ENCODE results near the gene RFPL2.
A peak's percentile ranks its signal among the peaks of the same experiment; 100 is the strongest.
"Not testable (repeated sequence)": the region's sequence is repeated elsewhere in the genome, so short reads cannot be mapped to it uniquely, and the experiment has no call there.

RFPL2 gene

GRCh38 chr22:32160411-32160810 is 44.5 kb downstream of the RFPL2 start:
- DNase-seq = not testable (repeated sequence)

- no peak for DNase-seq
Observed at GRCh38 chr22:32158712-32159533, 46.0 kb downstream of the RFPL2 start, which contains the start of gene C22orf42. Gene C22orf42, minus strand, starts transcription at chr22:32159303. Its CDS starts 88 bp downstream, at chr22:32159215.

- not testable (repeated sequence) for DNase-seq
Observed at GRCh38 chr22:32157632-32158031, 47.2 kb downstream of the RFPL2 start.

- DNase-seq = not testable (repeated sequence)
Observed at GRCh38 chr22:32154727-32155126, 50.1 kb downstream of the RFPL2 start.

- not testable (repeated sequence) for DNase-seq
Observed at GRCh38 chr22:32151641-32152040, 53.2 kb downstream of the RFPL2 start.

GRCh38 chr22:32150647-32151046 is 54.2 kb downstream of the RFPL2 start:
- not testable (repeated sequence) for DNase-seq

- not testable (repeated sequence) for DNase-seq
Observed at GRCh38 chr22:32148372-32148771, 56.5 kb downstream of the RFPL2 start.

GRCh38 chr22:32147128-32147527 is 57.7 kb downstream of the RFPL2 start:
- not testable (repeated sequence) for DNase-seq

GRCh38 chr22:32144496-32145274 is 60.2 kb downstream of the RFPL2 start:
- no peak for DNase-seq

- no peak for DNase-seq
Observed at GRCh38 chr22:32142600-32142999, 62.3 kb downstream of the RFPL2 start.

- DNase-seq = peak; percentile 58
Observed at GRCh38 chr22:32140688-32141087, 64.2 kb downstream of the RFPL2 start.

Measured in DMS53 (cell line).